HG02938 (cell line): ENCODE data around the gene EFEMP1.

ENCODE experiments used
- ATAC-seq: cut with Tn5 transposase; IDR thresholded peaks from one replicate; pipeline ENCODE4 v1.9.1; 2021; ENCODE audit warnings: mild to moderate bottlenecking, moderate library complexity; ENCODE audit not compliant: unreplicated experiment

The EFEMP1 gene

GRCh38 chr2:55899881-55900280 is 23.7 kb downstream of the EFEMP1 start:
- no peak for ATAC-seq

DNA sequence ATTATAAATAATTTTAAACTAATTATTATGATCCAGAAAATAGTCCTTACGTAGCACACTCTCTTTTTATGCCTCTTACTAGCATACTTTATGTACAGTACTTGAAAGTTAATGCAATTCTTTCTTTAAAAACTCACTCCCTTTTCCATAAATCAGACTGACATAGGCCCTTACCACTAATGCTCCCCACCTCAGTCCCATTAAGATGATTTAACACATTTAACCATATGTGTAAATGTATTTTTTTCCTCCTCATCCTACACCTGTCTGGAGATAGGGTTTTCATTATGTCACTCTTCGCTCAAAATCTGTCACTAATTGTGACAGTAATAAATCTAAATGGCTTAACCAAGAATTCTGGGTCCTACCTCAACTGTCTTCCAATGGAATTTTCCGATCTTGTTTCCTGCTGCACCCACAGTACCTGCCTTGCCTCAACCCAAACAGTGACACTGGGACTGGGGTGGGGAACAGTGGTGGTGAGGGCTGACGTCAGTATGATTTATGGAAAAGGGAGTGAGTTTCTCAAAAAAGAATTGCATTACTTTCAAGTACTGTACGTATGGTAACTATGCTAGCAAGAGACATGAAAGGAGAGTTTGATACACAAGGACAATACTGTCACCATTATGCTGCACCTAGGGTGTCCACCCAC is 25.1 kb downstream of the EFEMP1 start:
- ATAC-seq, result no peak

DNA sequence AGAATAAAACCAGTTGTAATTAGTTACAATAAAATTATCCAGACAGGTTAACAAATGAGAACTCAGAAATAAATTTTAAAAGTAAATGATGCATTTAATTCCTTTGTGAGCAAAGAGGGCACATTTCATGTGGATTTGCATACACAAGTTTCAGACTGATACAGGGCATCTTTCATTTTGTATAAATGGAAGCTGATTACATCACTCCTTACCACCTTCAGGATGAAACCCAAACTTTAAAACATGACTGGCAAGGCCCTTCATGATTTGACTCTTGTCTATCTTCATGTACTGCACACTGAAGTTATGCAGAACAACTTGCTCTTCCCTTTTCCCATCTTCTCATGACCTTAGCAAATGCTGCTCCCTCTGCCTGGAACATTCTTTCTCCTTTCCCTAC is 26.9 kb downstream of the EFEMP1 start:
- ATAC-seq, result no peak

DNA sequence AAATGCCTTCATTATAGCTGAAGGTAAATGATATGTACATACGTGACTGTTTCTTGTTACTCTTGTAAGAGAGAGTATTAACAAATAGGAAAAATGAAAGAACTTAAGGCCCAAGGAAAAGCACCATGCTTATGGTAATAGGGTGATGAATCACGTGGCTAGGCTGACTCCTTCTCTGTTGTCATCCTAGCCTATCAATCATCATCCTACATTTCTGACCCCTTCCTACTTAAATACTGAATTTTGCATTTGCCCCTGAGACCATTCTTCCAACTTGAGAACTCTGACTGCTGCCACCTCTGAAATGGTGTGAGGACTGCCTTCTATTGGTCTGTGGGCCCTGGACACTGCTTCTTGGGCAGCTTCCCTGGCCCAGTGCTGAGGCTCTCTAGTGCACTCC is 28.9 kb downstream of the EFEMP1 start:
- ATAC-seq, result no peak

- no peak for ATAC-seq
Measured at GRCh38 chr2:55891671-55892094, 31.9 kb downstream of the EFEMP1 start.

GRCh38 chr2:55888936-55889335 is 34.6 kb downstream of the EFEMP1 start:
- no peak for ATAC-seq

GRCh38 chr2:55887901-55888624 is 35.5 kb downstream of the EFEMP1 start:
- no peak for ATAC-seq

DNA sequence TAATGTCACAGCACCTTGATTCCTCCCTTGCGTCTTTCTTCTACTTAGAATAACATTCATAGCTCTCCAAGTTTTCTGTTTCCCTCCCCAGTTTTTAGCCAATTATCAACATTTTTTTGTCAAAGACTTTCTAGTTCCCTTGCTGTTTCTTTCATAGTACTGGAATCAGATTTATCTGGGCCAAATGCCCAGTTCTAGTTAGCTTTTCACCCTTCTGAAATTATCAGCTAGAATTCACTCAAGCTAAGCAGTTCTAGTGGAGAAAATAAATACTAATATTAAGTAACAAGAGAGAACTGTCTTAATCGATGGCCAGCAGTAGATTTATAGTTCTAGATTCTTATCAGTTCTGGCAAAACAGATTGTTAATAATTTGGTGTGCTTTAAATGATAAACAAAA is 36.2 kb downstream of the EFEMP1 start:
- no peak for ATAC-seq

DNA sequence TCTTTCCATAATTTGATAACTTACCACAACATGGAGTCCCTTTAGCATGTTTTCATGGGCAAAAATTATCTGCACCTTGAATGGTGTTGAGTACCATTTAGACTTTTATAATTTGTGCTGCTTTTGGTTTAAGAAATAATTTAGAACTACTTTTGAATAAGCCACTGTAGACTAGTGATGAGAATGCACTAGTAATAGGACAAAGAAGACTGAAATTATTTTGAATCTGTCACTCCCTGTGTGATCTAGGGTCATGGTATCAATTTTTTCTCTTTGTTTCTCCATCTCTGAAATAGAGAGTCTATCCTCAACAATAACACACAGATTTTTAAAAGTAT is 37.7 kb downstream of the EFEMP1 start:
- ATAC-seq, result no peak

DNA sequence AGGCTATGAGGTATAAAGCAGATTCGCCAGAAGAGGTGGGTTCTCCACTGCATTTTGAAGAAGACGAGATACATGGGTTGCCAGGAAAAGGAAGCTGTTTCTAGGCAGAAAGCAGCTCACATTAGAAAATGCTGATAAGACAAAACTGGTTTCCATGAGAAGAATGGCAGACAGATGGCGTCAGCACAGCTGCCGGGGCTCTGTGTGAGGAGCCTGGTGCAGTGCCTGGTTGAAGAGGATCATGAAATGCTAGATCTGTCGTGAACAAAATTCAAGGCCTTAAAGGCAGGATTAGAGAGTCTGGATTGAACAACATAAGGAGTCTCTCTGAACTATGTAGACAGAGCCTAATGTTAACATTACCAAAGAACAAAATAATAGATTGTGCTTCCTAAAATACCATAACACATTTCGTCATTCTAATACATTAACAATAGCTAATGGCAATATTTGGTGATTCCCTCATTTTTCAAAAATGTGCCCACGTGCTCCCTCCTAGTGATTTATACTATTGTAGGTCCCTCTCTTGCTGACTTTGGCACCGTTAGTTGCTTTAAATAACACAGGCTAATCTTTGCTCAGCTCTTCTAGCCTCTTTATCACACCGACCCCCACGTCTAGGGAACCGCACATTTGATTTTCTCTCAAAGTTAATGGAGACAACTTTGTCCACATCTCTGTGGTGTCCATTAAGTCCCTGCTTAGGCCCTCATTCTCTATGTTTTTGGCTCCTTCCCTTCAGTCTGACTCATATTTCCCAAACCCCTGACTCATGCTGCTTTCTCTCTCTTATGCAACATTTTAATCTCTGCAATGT is 38.2 kb downstream of the EFEMP1 start:
- no peak for ATAC-seq

- ATAC-seq, result no peak
Measured at GRCh38 chr2:55883829-55884228, 39.8 kb downstream of the EFEMP1 start.

DNA sequence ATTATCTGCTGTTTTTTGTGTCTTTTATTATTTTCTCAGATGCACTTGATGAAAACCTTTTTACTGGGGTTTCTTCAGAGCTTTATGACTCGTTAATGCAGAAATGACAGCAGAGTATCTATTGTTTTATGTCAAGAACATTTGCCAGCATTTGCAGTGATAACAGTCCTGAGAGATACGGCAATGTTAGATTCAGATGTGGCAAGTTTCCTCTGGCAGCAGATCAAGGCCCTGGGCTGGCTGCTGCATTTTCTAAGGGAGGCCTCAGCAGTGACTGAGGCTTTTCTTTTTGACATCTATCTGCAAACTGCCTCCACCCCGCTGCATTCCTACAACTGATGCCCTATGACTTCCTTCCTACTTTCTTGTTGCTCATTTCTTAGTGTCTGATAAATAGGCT is 40.2 kb downstream of the EFEMP1 start:
- no peak for ATAC-seq

DNA sequence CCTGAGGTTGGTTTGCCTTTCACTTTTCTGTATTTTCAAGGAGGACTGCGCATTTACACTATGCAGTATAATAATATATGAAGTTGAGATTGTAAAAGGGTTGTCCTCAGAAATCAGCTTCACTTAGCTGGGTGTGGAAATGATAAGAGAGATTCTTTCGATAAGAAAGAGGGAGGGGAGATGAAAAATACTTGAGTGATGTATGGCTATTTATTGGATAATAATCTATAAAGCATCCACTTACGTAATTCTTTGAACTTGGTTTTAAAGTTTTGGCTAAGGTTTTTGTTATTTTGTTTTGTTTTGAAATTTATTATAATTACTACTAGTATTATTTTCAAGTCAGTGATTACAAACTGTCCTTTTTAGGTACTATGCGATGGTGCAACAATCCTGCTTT is 40.6 kb downstream of the EFEMP1 start:
- no peak for ATAC-seq

DNA sequence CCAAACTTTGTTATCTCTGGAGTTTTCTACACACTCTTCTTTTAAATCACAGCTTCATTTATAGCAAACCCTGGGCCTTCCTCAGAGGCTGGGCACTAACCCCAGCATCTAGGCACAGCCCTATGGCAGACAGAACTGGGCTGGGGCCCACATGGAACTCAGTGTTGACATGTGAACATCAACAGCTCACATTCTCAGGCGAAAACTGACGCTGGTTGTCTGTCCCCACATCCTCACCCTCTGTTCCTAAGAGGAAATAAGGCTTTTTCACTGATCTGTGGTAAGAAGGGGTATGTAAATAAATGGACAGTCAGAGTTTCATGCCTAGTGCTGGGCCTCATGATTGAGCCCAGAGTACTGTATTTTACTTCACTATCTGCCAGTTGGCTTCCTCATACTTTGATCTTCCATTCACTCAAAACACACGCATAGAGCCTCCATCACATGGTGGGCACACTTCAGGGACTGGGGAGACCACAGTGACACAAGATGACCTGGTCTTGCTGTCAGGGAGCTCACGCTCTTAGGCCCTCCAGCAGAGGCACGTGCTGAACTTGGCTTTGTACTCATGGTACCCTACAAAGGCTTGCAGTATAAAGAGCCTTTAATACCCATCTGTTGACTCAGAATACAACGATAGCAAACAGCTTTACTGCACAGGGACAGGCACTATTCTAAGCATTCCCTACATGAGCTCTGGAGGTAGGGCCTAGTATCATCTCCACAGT is 43.0 kb downstream of the EFEMP1 start:
- no peak for ATAC-seq

DNA sequence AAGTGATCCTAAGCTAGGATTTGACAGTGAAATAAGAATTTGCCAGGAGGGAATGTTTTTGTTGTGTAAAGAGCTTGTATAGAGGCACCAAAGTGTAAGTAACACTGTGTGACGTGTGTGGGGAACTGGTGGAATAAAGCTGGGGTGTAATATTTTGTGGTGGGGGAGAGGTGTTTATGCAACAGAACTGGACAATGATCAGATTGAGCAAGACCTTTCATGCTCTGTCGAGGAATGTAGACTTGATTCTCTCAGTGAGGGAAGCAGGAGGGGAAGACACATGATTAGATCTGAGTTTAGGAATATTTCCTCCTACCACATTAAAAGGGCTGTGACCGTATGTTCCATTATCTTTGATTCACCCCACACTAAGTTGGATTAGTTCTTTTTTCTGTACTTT is 43.6 kb downstream of the EFEMP1 start:
- no peak for ATAC-seq

- no peak for ATAC-seq
Measured at GRCh38 chr2:55877087-55877436, 46.5 kb downstream of the EFEMP1 start.

DNA sequence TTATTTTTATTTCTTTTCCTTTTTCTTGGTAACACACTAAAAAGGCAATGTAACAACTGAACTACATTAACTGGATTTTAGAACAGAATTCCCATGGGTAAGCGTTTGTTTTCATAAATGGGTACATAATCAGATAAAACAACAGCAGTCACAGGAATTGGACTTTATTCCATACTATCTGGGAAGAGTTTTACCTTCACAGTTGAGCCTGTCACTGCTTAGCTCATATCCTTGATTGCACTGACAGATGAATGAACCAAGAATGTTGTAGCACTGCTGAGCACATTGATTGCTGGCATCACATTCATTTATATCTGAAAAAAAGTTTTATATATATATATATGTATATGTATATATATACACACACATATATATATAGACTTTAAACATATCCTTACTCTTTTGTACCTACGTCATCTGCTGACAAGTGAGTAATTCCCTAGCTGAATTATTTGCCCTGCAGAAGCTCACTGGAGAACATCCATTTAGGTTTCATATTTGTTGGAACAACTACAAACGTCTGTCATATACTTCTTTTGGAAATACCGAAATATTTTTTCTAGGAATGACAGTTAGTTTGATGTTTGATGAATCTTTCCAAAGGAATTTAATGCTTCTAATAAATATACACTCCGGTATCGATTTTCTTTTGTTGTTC is 47.0 kb downstream of the EFEMP1 start:
- no peak for ATAC-seq

- ATAC-seq, result no peak
Measured at GRCh38 chr2:55875434-55876135, 48.0 kb downstream of the EFEMP1 start.

GRCh38 chr2:55874338-55874737 is 49.2 kb downstream of the EFEMP1 start:
- ATAC-seq, result no peak

- no peak for ATAC-seq
Measured at GRCh38 chr2:55871637-55872036, 51.9 kb downstream of the EFEMP1 start.
